K562 (cell line): Measurements from ENCODE around the gene CNOT4. TPM values are rescaled to one million over a fixed set of nuclear protein-coding genes. Genes with fewer than 3 reads are reported as not detected.
"Not testable (repeated sequence)": the region's sequence is repeated elsewhere in the genome, so short reads cannot be mapped to it uniquely, and the experiment has no call there.

ENCODE experiments used
- ATAC-seq: fragments of 200-7000 bp; cut with Tn5 transposase; 3 replicates; pipeline ENCODE4 v1.9.1; 2020; ENCODE audit warnings: moderate library complexity
- BruUV-seq: library from RNA; stranded (reverse); fragments of 400-500 nt; replicated peaks from 2 replicates; lab custom pipeline; 2021; lab: Mats Ljungman, UMichigan
- CTCF ChIA-PET: fragments of 300-600 bp; formaldehyde crosslinking; extraction: SDS; loops from one replicate; lab custom pipeline; 2021; ENCODE audit warnings: low intra/inter-chr PET ratio; lab: Yijun Ruan, JAX
- POLR2A ChIA-PET: fragments of 300-600, 350-650 bp; sonication (Branson Sonifier 250); formaldehyde crosslinking; extraction: SDS; loops from one replicate; lab custom pipeline; 2021; ENCODE audit warnings: antibody characterized with exemption, inconsistent platforms; lab: Yijun Ruan, JAX
- DNase-seq, 4 experiments: peaks; one replicate each; pipeline versions ENCODE4 v3.0.0 to v3.0.0-alpha.2; 2011 to 2018; ENCODE audit warnings: low spot score in 3 of 4, mixed read lengths in 3 of 4; ENCODE audit errors: extremely low read depth in 1 of 4
- FAIRE-seq: peaks from 2 replicates; lab custom pipeline; 2011; peaks lifted over from hg19 to GRCh38; lab: Jason Lieb, UNC
- H2AFZ ChIP-seq: 2 replicates; pipeline ENCODE4 v1.6.0; 2011; ENCODE audit warnings: low read depth, low read length, control low read depth, inconsistent platforms
- H3K27ac ChIP-seq: fragments of 200-600 bp; 3 replicates; pipeline ENCODE4 v1.8.0; 2011; ENCODE audit warnings: low read depth, mild to moderate bottlenecking, control low read depth, inconsistent platforms, low read length, moderate library complexity, mixed read lengths; ENCODE audit errors: extremely low read depth
- H3K27me3 ChIP-seq, 2 experiments: fragments of 300-600 bp in 1 of 2; 2 replicates in 1 of 2; 3 replicates in 1 of 2; pipeline versions ENCODE4 v1.6.0 to v1.8.0; 2011; ENCODE audit warnings: inconsistent platforms in 2 of 2, low read length in 2 of 2, mild to moderate bottlenecking in 1 of 2, mixed read lengths in 1 of 2, moderate library complexity in 1 of 2; ENCODE audit not compliant: control insufficient read depth in 2 of 2, insufficient read depth in 2 of 2
- H3K36me3 ChIP-seq: fragments of 300-600 bp; 3 replicates; pipeline ENCODE4 v1.8.0; 2011; ENCODE audit warnings: mild to moderate bottlenecking, low read length, inconsistent platforms; ENCODE audit not compliant: control insufficient read depth, insufficient read depth
- H3K4me1 ChIP-seq, 2 experiments: fragments of 200-600 bp in 1 of 2; replicated peaks in 1 of 2; 2 replicates in 1 of 2; 3 replicates in 1 of 2; pipeline versions ENCODE4 v1.5.1 to v1.8.0; 2011; ENCODE audit warnings: inconsistent platforms in 2 of 2, low read length in 2 of 2, mild to moderate bottlenecking in 1 of 2, mixed read lengths in 1 of 2, moderate library complexity in 1 of 2; ENCODE audit not compliant: control insufficient read depth in 2 of 2, insufficient read depth in 2 of 2
- H3K4me2 ChIP-seq: 2 replicates; pipeline ENCODE4 v1.6.1; 2011; ENCODE audit warnings: low read length, control low read depth, inconsistent platforms, mixed read lengths; ENCODE audit not compliant: insufficient read depth
- H3K4me3 ChIP-seq: fragments of 200-600 bp; sonication (generic), shearing (Covaris generic); 2 replicates; pipeline ENCODE4 v1.5.1; 2016; ENCODE audit warnings: control low read depth, inconsistent platforms
- H3K79me2 ChIP-seq: fragments of 200-600 bp; 3 replicates; pipeline ENCODE4 v1.8.0; 2011; ENCODE audit warnings: low read length, inconsistent platforms; ENCODE audit not compliant: control insufficient read depth, insufficient read depth
- H3K9ac ChIP-seq, 2 experiments: 2 replicates each; pipeline versions ENCODE4 v1.6.0 to v1.6.1; 2011; ENCODE audit warnings: low read depth in 2 of 2, low read length in 2 of 2, control low read depth in 1 of 2, inconsistent platforms in 1 of 2, mild to moderate bottlenecking in 1 of 2, mixed read lengths in 1 of 2; ENCODE audit not compliant: insufficient read depth in 1 of 2
- H3K9me1 ChIP-seq: one replicate; pipeline ENCODE4 v1.6.0; 2011; ENCODE audit warnings: inconsistent platforms, mild to moderate bottlenecking, low read length, moderate library complexity; ENCODE audit not compliant: control insufficient read depth, insufficient read depth
- H3K9me3 ChIP-seq: replicated peaks from 2 replicates; pipeline ENCODE4 v1.5.1; 2011; ENCODE audit warnings: low read depth, low read length, inconsistent platforms; ENCODE audit not compliant: control insufficient read depth, insufficient read depth
- H4K20me1 ChIP-seq: replicated peaks from 2 replicates; pipeline ENCODE4 v1.6.1; 2011; ENCODE audit warnings: low read length, inconsistent platforms, mixed read lengths; ENCODE audit not compliant: control insufficient read depth, insufficient read depth
- MTA2 ChIP-seq: fragments of 450-650 bp; IDR thresholded peaks from 2 replicates; pipeline ENCODE4 v1.6.1; 2016; ENCODE audit warnings: low read depth
- RBM15 ChIP-seq: fragments of 200-400 bp; formaldehyde crosslinking; IDR thresholded peaks from 2 replicates; pipeline ENCODE4 v1.6.1; 2018; ENCODE audit warnings: mild to moderate bottlenecking, low read length, moderate library complexity; ENCODE audit not compliant: insufficient read depth
- RCOR1 ChIP-seq, 2 experiments: IDR thresholded peaks; 2 replicates each; pipeline ENCODE4 v1.6.1; 2012; ENCODE audit warnings: low read depth in 2 of 2, low read length in 2 of 2, borderline replicate concordance in 1 of 2, improper control_type of control experiment in 1 of 2
- TRIM24 ChIP-seq, 2 experiments: fragments of 450-650 bp; IDR thresholded peaks; 2 replicates each; pipeline ENCODE4 v1.6.1; 2016
- ZNF253 ChIP-seq: fragments of 250-450 bp; sonication (Bioruptor Pico); conservative IDR thresholded peaks from 2 replicates; pipeline ENCODE4 v1.6.1; 2021; ENCODE audit warnings: mild to moderate bottlenecking
- WGBS: fragments of 100-300 bp; shearing (Covaris generic); methylation state at CpG from one replicate; pipeline ENCODE4 v1.1.6; 2016; ENCODE audit warnings: low coverage, mixed read lengths; ENCODE audit not compliant: insufficient coverage; ENCODE audit errors: missing lambda C conversion rate; 5-methylcytosine and 5-hydroxymethylcytosine counted together
- in situ Hi-C: fragments of 300-500 bp; cut with MboI; formaldehyde crosslinking; loops from 4 replicates; pipeline ENCODE4 v1.15.0; 2018; ENCODE audit warnings: inconsistent platforms, mixed read lengths
- intact Hi-C: fragments of 100-400 bp; cut with micrococcal nuclease; formaldehyde crosslinking; loops from 2 replicates; pipeline ENCODE4 v1.14.2; 2022
- polyA plus RNA-seq, 8 experiments: library from polyadenylated mRNA; depleted of rRNA in 4 of 8; stranded (reverse) in 5 of 8; unstranded in 3 of 8; fragments of >200 nt; fragmentation: Nextera tagmentation in 2 of 8; fragmentation: Illumina TruSeq in 1 of 8; extraction: Ambion mirVana in 2 of 8; extraction: Trizol in 1 of 8; gene quantifications; 2 replicates each; pipeline versions ENCODE4 v1.2.1 to v1.2.3, GENCODE V29; 2011 to 2014; ENCODE audit warnings: inconsistent platforms in 1 of 8, missing spikeins in 1 of 8
- total RNA-seq, 7 experiments: library from RNA; depleted of rRNA in 6 of 7; stranded (reverse); fragments of >200 nt in 6 of 7; fragmentation: Illumina TruSeq in 2 of 7; extraction: Trizol in 2 of 7; gene quantifications; 2 replicates each; pipeline versions ENCODE4 v1.2.1 to v1.2.3, GENCODE V29; 2011 to 2021; ENCODE audit warnings: low replicate concordance in 1 of 7

Gene CNOT4
- total and polyA plus RNA-seq, 9 of the 15 experiments (the other 6 are each of a cell fraction or from before 2014, with no cell fraction given): 8.6 to 24.1 (median 15.4) TPM

DNA sequence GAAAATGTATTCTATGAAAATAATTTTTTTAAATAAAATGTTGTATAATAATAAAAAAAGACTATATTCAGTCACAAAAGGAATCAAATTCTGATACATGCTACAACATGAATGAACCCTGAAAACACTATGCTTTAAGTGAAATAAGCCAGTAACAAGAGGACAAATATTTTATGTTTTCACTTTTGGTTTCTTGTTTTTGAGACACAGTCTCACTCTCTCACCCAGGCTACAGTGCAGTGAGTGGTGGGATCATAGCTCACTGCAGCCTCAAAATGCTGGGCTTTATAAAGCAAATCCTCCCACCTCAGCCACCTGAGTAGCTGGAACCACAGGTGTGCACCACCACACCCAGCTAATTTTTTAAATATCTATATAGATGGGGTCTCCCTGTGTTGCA, 64.2 kb downstream of the CNOT4 start:
- CTCF ChIA-PET: no interaction called here
- Histone ChIP-seq H3K27ac (no peak overlapping the region), H3K9ac (no peak overlapping the region), H2AFZ (no peak overlapping the region), H3K9me3 (no peaks in the 10 kb centered on the region), H4K20me1 (peaks cover 6% of the 10 kb centered on the region; the same call in 1 of the 2 replicates), H3K4me1 (peaks cover 0 to 4% of the 10 kb centered on the region in 2 experiments; a peak in 1 of 5 replicates), H3K9me1 (no peaks in the 10 kb centered on the region), H3K79me2 (peaks cover 28% of the 10 kb centered on the region), H3K27me3 (no peaks in the 10 kb centered on the region), H3K36me3 (no peaks in the 10 kb centered on the region), H3K4me2 (no peak overlapping the region), H3K4me3 (no peak overlapping the region)
- intact Hi-C loops (no loop called here), in situ Hi-C loops (no loop called here)
- TF ChIP-seq MTA2 (no peak), TRIM24 (IDR thresholded peaks at IDR 0.05) (no peak), ZNF253 (CRISPR knock-in tag) (no peak), RBM15 (no peak), RCOR1 (IDR thresholded peaks at IDR 0.05; ENCODE audit: borderline replicate concordance in 1 of 2, low read depth in 2 of 2, low read length in 2 of 2) (no peak)
- no peak for DNase-seq
- no TSS peak for BruUV-seq
- no peak for FAIRE-seq
- no peak for ATAC-seq
- POLR2A ChIA-PET: interaction anchor here (0.6 kb wide), 1 partner anchor 9 kb away, joined by 4 read pairs; no protein-coding TSS in a partner anchor

DNA sequence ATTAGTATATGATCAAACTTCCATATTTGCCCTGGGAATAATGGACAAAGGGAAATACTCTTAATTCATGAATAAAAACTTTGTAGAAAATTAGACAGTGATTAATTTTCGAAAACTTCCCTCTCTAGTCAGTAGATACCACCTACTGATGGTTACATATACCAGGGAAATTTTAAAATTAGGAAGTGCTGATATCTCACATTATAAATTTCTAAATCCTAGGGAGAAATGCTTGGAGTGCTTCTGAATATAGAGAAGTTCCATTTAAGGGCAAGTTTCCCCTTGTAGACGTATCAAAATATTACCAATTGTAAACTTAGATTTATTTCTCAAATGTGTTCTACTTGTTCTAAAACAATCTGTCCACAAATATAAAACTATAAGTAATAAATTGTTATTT, 64.6 kb downstream of the CNOT4 start:
- H3K79me2 ChIP-seq: peaks cover 28% of the 10 kb centered on the region
- DNase-seq: not testable (repeated sequence)
- 90% methylated on average over 2 of the region's 2 CpGs for WGBS

More for the DNA sequence above, 64.6 kb downstream of the CNOT4 start:
- H3K27me3 ChIP-seq, FAIRE-seq, H3K36me3 ChIP-seq, in situ Hi-C loops, intact Hi-C loops, H3K4me2 ChIP-seq, H4K20me1 ChIP-seq, H3K4me1 ChIP-seq, H2AFZ ChIP-seq, H3K9ac ChIP-seq, H3K4me3 ChIP-seq, BruUV-seq, CTCF ChIA-PET, H3K27ac ChIP-seq, ATAC-seq, H3K9me1 ChIP-seq, H3K9me3 ChIP-seq: not testable (repeated sequence)
- POLR2A ChIA-PET: interaction anchor here (0.6 to 2.4 kb wide), 3 partner anchors 9 to 14 kb away, joined by 4 to 8 read pairs (median 6); no protein-coding TSS in a partner anchor
